ENCODE measurements around the gene PRCC. TPM values are rescaled to one million over a fixed set of nuclear protein-coding genes. Genes with fewer than 3 reads are reported as not detected.

Gene PRCC
- total and polyA plus RNA-seq, 2 of the 8 experiments (the other 6 are each of a cell fraction or from before 2014, with no cell fraction given): 95.2 to 115 TPM

DNA sequence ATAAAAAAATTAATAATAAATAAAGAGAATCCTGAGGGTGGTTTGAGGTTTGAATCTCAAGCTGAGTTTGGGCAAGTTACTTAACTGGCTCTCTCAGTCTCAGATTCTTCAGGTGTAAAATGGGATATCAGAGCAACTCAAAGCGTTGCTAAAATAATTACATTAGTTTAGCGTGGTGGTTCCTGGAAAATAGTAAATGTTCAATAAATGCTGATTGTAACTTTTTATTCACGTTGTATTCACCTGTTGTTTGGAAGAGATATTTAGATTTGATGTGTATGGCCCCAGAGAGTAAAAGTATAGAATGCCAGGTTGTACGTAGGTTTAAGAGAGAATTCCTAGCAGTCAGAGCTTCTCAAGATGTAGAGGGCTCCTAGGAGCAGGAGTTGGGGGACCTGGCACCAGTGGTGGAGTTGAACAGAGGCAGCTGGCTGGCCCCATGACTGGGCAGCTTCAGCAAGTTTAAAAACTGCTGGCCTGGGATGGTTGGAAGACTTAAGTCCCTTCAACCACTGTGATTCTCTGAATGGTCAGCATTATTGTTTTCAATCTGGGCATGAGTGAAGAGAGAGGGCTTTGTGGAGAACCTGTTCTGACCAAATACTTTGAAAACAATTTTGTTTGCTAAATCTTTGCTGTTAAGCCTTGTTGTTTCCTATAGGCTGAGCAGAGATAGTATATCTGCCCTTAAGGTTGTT lies 22.4 kb downstream of the PRCC start:
- CTCF ChIA-PET (ENCODE audit: partially characterized antibody): interaction anchor here (0.7 to 31.8 kb wide), 12 partner anchors 8 to 204 kb away, joined by 3 to 491 read pairs (median 6); no protein-coding TSS in a partner anchor
- WGBS, 2 experiments (ENCODE audit: extremely low coverage in 1 of 2, insufficient coverage in 1 of 2, insufficient read length in 1 of 2, insufficient replicate concordance in 2 of 2, low coverage in 1 of 2, low lambda C conversion rate in 2 of 2, missing lambda C conversion rate in 1 of 2): 94% methylated on average over 4 of the region's 4 CpGs; no CpG with 5 or more reads in 1 of the 2 experiments
- FAIRE-seq: no peak
- TF ChIP-seq TEAD4 (IDR thresholded peaks at IDR 0.05; ENCODE audit: low read depth, low read length) (no peak), POU5F1 (IDR thresholded peaks at IDR 0.05; ENCODE audit: low read depth, low read length) (no peak), JUND (IDR thresholded peaks at IDR 0.05; ENCODE audit: low read length) (no peak)
- TF ChIP-seq, protein P1, sequence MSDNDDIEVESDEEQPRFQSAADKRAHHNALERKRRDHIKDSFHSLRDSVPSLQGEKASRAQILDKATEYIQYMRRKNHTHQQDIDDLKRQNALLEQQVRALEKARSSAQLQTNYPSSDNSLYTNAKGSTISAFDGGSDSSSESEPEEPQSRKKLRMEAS (IDR thresholded peaks at IDR 0.05): no peak

More for the DNA sequence above, 22.4 kb downstream of the PRCC start:
- Histone ChIP-seq H4K5ac (ENCODE audit: insufficient read length, low read depth, low read length) (no peak overlapping the region), H3K23ac (ENCODE audit: insufficient read length) (no peak overlapping the region), H4K20me1 (replicated peaks in 1 of 2; ENCODE audit: control insufficient read depth in 1 of 2, insufficient read depth in 2 of 2, low read length in 2 of 2) (peaks cover 2 to 12% of the 10 kb centered on the region in 2 experiments), H2AK5ac (ENCODE audit: low read depth, low read length) (no peak overlapping the region), H3K18ac (ENCODE audit: extremely low read depth, low read length) (no peak overlapping the region), H3K4me1 (replicated peaks in 1 of 4; ENCODE audit: control insufficient read depth in 3 of 4, insufficient read depth in 4 of 4, low read length in 3 of 4) (no peaks in the 10 kb centered on the region), H2BK15ac (ENCODE audit: low read length) (no peak overlapping the region), H4K91ac (replicated peaks; ENCODE audit: insufficient read length, low read length) (no peak overlapping the region), H2AFZ (ENCODE audit: low read length) (no peak overlapping the region), H3K4me2 (ENCODE audit: insufficient read depth in 1 of 2, low read depth in 2 of 2, low read length in 2 of 2) (no peak overlapping the region), H3K23me2 (ENCODE audit: low read depth, low read length) (0 out of 2 replicates have a peak, but pooled peaks cover 2% of the 10 kb centered on the region), H2BK120ac (replicated peaks; ENCODE audit: low read depth, low read length) (no peak overlapping the region), H2BK12ac (ENCODE audit: low read depth, low read length) (no peak overlapping the region), H3K9me3 (ENCODE audit: insufficient read depth in 2 of 2, low read depth in 1 of 2, low read length in 1 of 2) (no peaks in the 10 kb centered on the region), H4K8ac (ENCODE audit: extremely low read depth, insufficient read depth, low read length) (no peak overlapping the region), H3K27me3 (replicated peaks in 1 of 4; ENCODE audit: control insufficient read depth in 3 of 4, extremely low read depth in 1 of 4, insufficient read depth in 3 of 4, low read length in 3 of 4) (no peaks in the 10 kb centered on the region), H3K27ac (ENCODE audit: low read depth, low read length) (no peak overlapping the region), H3K36me3 (ENCODE audit: control insufficient read depth in 2 of 4, insufficient read depth in 4 of 4, low read length in 3 of 4) (peaks cover 25 to 68% (median 50%) of the 10 kb centered on the region in 4 experiments), H3K14ac (ENCODE audit: insufficient read length) (no peak overlapping the region), H3K79me2 (ENCODE audit: control insufficient read depth in 1 of 2, insufficient read depth in 2 of 2, low read length in 2 of 2) (no peaks in the 10 kb centered on the region; a peak in 1 of 4 replicates), H3K56ac (replicated peaks; ENCODE audit: insufficient read length, low read depth, low read length) (no peak overlapping the region), H2BK5ac (ENCODE audit: low read depth, low read length) (no peak overlapping the region), H3K79me1 (ENCODE audit: low read depth, low read length) (peaks cover 3% of the 10 kb centered on the region), H2BK20ac (ENCODE audit: low read length) (no peak overlapping the region), H3K4me3 (ENCODE audit: extremely low read depth in 1 of 4, insufficient read depth in 2 of 4, low read depth in 3 of 4, low read length in 4 of 4) (no peak overlapping the region), H3K4ac (replicated peaks; ENCODE audit: insufficient read length, low read depth, low read length) (no peak overlapping the region), H3K9ac (replicated peaks in 1 of 4; ENCODE audit: extremely low read depth in 1 of 4, low read depth in 3 of 4, low read length in 3 of 4) (no peak overlapping the region)
- DNase-seq (ENCODE audit: low read depth in 1 of 2, low spot score in 2 of 2): no peak
- POLR2A ChIA-PET (ENCODE audit: partially characterized antibody): interaction anchor here (0.6 to 0.8 kb wide), 3 partner anchors 16 to 78 kb away, joined by 3 to 4 read pairs (median 4); no protein-coding TSS in a partner anchor
